ENCODE data around the gene TST.

The TST gene

GRCh38 chr22:37047006-37047405 lies 27.8 kb upstream of the TST start:
- no peak overlapping the region for H3K4me3 ChIP-seq (ENCODE audit: low read length)
- no peak for TF ChIP-seq ZNF274 (IDR thresholded peaks at IDR 0.05; ENCODE audit: low read depth, low read length)

- TF ChIP-seq ZNF274 (IDR thresholded peaks at IDR 0.05; ENCODE audit: low read depth, low read length): no peak
- no peak overlapping the region for H3K4me3 ChIP-seq (ENCODE audit: low read length)
Measured at GRCh38 chr22:37046589-37046988, 27.3 kb upstream of the TST start.

GRCh38 chr22:37045958-37046357 lies 26.7 kb upstream of the TST start:
- TF ChIP-seq ZNF274 (IDR thresholded peaks at IDR 0.05; ENCODE audit: low read depth, low read length): no peak
- H3K4me3 ChIP-seq (ENCODE audit: low read length): no peak overlapping the region

GRCh38 chr22:37044634-37045625 lies 25.7 kb upstream of the TST start:
- H3K4me3 ChIP-seq (ENCODE audit: low read length): no peak overlapping the region
- no peak for TF ChIP-seq ZNF274 (IDR thresholded peaks at IDR 0.05; ENCODE audit: low read depth, low read length)

GRCh38 chr22:37043828-37044538 lies 24.7 kb upstream of the TST start:
- no peak for TF ChIP-seq ZNF274 (IDR thresholded peaks at IDR 0.05; ENCODE audit: low read depth, low read length)
- no peak overlapping the region for H3K4me3 ChIP-seq (ENCODE audit: low read length)

GRCh38 chr22:37043209-37043827 lies 24.1 kb upstream of the TST start:
- H3K4me3 ChIP-seq (ENCODE audit: low read length): no peak overlapping the region
- no peak for TF ChIP-seq ZNF274 (IDR thresholded peaks at IDR 0.05; ENCODE audit: low read depth, low read length)

GRCh38 chr22:37039466-37039865 lies 20.2 kb upstream of the TST start:
- no peak for TF ChIP-seq ZNF274 (IDR thresholded peaks at IDR 0.05; ENCODE audit: low read depth, low read length)
- H3K4me3 ChIP-seq (ENCODE audit: low read length): no peak overlapping the region

- TF ChIP-seq ZNF274 (IDR thresholded peaks at IDR 0.05; ENCODE audit: low read depth, low read length): no peak
- no peak overlapping the region for H3K4me3 ChIP-seq (ENCODE audit: low read length)
Measured at GRCh38 chr22:37037669-37038068, 18.4 kb upstream of the TST start.

GRCh38 chr22:37036655-37037377 lies 17.6 kb upstream of the TST start:
- H3K4me3 ChIP-seq (ENCODE audit: low read length): no peak overlapping the region
- no peak for TF ChIP-seq ZNF274 (IDR thresholded peaks at IDR 0.05; ENCODE audit: low read depth, low read length)

- H3K4me3 ChIP-seq (ENCODE audit: low read length): no peak overlapping the region
- no peak for TF ChIP-seq ZNF274 (IDR thresholded peaks at IDR 0.05; ENCODE audit: low read depth, low read length)
Measured at GRCh38 chr22:37033605-37034430, 14.6 kb upstream of the TST start.

GRCh38 chr22:37032535-37033460 lies 13.6 kb upstream of the TST start:
- no peak overlapping the region for H3K4me3 ChIP-seq (ENCODE audit: low read length)
- TF ChIP-seq ZNF274 (IDR thresholded peaks at IDR 0.05; ENCODE audit: low read depth, low read length): no peak

- no peak overlapping the region for H3K4me3 ChIP-seq (ENCODE audit: low read length)
- no peak for TF ChIP-seq ZNF274 (IDR thresholded peaks at IDR 0.05; ENCODE audit: low read depth, low read length)
Measured at GRCh38 chr22:37032134-37032534, 12.9 kb upstream of the TST start.

Data from GM08714 (cell line).